Measurements from ENCODE around the gene SLC6A8.
A peak's percentile ranks its signal among the peaks of the same experiment; 100 is the strongest.
"Not testable (repeated sequence)": the region's sequence is repeated elsewhere in the genome, so short reads cannot be mapped to it uniquely, and the experiment has no call there.

The SLC6A8 gene

GRCh38 chrX:153707406-153707805, 19.7 kb downstream of the SLC6A8 start:
- no peak for DNase-seq (ENCODE audit: low read depth in 2 of 2)

GRCh38 chrX:153708415-153708814, 20.7 kb downstream of the SLC6A8 start:
- peak; percentile 12 to 15 for DNase-seq (ENCODE audit: low read depth in 2 of 2)

- DNase-seq (ENCODE audit: low read depth in 2 of 2), result no peak
These were observed 22.3 kb downstream of the SLC6A8 start for GRCh38 chrX:153709726-153710674.

- DNase-seq (ENCODE audit: low read depth in 2 of 2), result no peak
These were observed 26.5 kb downstream of the SLC6A8 start for GRCh38 chrX:153714256-153714655.

DNA sequence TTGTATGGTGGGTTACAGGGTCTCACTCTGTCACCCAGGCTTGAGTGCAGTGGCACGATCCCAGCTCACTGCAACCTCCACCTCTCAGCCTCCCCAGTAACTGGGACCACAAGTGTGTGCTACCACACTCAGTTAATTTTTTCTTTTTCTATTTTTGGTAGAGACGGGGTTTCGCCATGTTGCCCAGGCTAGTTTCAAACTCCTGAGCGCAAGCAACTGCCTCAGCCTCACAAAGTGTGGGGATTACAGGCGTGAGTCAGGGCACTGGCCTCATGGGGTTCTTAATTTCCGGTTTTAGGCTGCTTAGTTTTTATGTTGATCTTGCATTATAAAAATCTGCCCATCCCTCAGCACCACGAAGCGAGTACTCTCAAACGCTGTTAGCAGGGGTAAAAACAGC, 29.7 kb downstream of the SLC6A8 start:
- DNase-seq (ENCODE audit: low read depth in 2 of 2), result no peak

DNA sequence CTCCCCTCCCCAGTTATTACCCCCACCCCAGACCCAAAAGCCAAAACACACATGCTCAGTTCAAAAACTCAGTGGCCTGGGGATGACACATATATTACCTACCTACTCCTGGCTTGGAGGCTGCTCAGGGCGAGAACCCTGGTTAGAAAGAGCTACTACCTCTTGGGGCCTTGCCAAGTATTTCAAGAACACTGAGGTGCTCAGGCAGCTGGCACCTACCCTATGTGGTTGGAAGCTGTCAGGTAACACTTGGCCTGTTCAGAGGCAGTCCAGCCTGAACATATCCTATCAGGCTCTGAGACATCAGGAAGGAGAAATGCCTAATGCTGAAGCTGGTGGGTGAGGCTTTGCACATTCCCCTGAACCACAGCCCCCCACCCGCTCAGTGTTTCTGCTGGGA, 31.5 kb downstream of the SLC6A8 start:
- no peak for DNase-seq (ENCODE audit: low read depth in 2 of 2)

DNA sequence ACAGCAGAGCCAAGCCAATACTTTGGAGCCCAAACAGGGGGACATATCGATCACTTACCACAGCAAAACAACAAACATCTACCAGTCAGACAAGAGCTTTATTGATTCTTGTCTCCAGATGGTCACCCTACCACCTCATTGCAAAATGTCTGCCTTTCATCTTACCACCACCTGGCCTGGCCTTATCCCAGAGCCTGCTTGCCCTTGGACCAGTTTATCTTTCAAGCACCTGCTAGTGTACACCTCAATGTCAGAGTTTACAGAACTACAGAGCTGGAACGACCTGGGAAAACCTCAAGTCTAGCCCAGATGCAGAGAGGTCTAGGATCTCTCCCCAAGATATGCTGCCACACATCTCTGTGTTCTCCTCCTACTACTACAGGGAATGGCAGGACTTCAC, 32.0 kb downstream of the SLC6A8 start:
- no peak for DNase-seq (ENCODE audit: low read depth in 2 of 2)

DNA sequence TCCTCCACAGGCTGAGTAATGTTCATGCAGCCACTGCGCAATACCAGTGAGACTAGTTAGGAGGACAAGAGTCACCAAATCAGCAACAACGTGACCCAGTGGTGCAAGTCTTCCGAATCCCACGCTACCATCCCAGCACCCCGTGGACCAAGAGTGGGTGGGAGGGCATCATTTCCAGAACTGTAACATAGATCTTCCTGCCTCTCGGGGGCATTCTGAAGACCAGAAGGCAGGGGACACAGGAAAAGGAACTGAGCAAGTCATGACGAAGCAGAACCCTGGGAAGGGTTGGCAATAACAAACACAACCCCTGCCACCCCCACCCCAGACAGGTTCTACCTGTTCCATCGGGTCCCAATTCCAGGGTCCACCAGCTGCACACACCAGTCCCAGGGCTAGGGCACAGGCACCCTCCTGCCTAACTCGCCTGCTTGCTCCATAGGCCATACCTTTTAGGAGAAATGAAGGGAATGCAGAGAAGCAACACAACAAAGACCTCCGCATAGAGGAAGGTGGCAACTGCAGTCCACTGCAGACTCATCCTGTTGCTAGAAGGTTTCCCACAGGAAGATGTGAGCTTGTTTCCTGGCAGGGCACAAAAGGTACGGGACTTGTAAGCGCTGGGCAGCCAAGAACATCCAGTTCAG, 35.1 kb downstream of the SLC6A8 start:
- DNase-seq (ENCODE audit: low read depth in 2 of 2), result no peak

- no peak for DNase-seq (ENCODE audit: low read depth in 2 of 2)
These were observed 35.9 kb downstream of the SLC6A8 start for GRCh38 chrX:153723351-153724251.

- peak; percentile 67 to 73 for DNase-seq (ENCODE audit: low read depth in 2 of 2)
These were observed 36.7 kb downstream of the SLC6A8 start, which contains the start of the genes ABCD1 and BCAP31 for GRCh38 chrX:153724252-153725038. Gene ABCD1, plus strand, starts transcription at chrX:153724856. Its CDS starts 411 bp downstream, at chrX:153725267. Gene BCAP31, minus strand, starts transcription at chrX:153724387. Its CDS starts 1,143 bp downstream, at chrX:153723244.

- DNase-seq (ENCODE audit: low read depth in 2 of 2), result no peak
These were observed 37.5 kb downstream of the SLC6A8 start for GRCh38 chrX:153725039-153725831.

DNA sequence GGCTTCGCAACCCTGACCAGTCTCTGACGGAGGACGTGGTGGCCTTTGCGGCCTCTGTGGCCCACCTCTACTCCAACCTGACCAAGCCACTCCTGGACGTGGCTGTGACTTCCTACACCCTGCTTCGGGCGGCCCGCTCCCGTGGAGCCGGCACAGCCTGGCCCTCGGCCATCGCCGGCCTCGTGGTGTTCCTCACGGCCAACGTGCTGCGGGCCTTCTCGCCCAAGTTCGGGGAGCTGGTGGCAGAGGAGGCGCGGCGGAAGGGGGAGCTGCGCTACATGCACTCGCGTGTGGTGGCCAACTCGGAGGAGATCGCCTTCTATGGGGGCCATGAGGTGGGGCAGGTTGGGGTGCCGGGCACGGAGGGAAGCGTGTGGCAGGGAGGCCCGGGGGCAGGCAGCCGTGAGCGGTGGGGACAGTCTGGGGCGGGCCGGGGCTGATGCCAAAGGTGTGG, 38.1 kb downstream of the SLC6A8 start:
- no peak for DNase-seq (ENCODE audit: low read depth in 2 of 2)

GRCh38 chrX:153726286-153727122, 38.8 kb downstream of the SLC6A8 start:
- DNase-seq (ENCODE audit: low read depth in 2 of 2), result no peak

- no peak for DNase-seq (ENCODE audit: low read depth in 2 of 2)
These were observed 39.6 kb downstream of the SLC6A8 start for GRCh38 chrX:153727123-153727931.

- no peak for DNase-seq (ENCODE audit: low read depth in 2 of 2)
These were observed 40.4 kb downstream of the SLC6A8 start for GRCh38 chrX:153728095-153728494.

- DNase-seq (ENCODE audit: low read depth in 2 of 2), result no peak
These were observed 41.4 kb downstream of the SLC6A8 start for GRCh38 chrX:153728951-153729631.

DNA sequence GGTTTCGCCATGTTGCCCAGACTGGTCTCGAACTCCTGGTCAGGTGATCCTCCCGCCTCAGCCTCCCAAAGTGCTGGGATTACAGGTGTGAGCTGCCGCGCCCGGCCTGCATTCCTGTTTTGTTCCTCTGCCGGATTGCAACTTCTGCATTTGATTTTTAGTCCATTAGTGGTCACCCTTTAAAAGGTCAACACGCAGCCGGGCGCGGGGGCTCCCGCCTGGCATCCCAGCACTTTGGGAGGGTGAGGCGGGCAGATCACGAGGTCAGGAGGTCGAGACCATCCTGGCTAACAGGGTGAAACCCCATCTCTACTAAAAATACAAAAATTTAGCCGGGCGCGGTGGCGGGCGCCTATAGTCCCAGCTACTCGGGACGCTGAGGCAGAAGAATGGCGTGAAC, 42.4 kb downstream of the SLC6A8 start:
- DNase-seq (ENCODE audit: low read depth in 2 of 2), result not testable (repeated sequence)
